ENCODE data around the gene RAB6A.
A peak's percentile ranks its signal among the peaks of the same experiment; 100 is the strongest.
"Not testable (repeated sequence)": the region's sequence is repeated elsewhere in the genome, so short reads cannot be mapped to it uniquely, and the experiment has no call there.

RAB6A gene

GRCh38 chr11:73716153-73717056 lies 44.5 kb downstream of the RAB6A start:
- no peak for DNase-seq

DNA sequence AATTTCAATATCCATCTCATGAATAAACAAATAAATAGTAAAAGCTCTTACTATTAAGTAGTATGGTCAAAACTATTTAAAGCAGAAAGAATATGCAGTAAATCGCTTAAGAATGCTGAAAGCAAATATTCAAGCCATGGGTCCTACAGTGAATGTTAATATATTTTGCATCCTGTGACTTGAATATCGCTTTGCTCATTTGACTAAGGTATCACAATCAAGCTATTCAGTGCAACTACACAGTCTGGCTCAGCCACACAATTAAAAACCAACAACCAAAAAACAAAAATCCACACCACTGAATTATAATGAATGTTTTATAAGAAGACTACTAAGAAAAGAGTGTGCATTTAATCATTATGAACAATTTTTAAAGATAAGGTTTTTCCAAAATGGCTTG lies 45.3 kb downstream of the RAB6A start:
- no peak for DNase-seq

- DNase-seq, result no peak
Measured at GRCh38 chr11:73710964-73711363, 49.9 kb downstream of the RAB6A start.

- no peak for DNase-seq
Measured at GRCh38 chr11:73705053-73705452, 55.8 kb downstream of the RAB6A start.

- DNase-seq, result no peak
Measured at GRCh38 chr11:73693899-73694525, 66.9 kb downstream of the RAB6A start.

DNA sequence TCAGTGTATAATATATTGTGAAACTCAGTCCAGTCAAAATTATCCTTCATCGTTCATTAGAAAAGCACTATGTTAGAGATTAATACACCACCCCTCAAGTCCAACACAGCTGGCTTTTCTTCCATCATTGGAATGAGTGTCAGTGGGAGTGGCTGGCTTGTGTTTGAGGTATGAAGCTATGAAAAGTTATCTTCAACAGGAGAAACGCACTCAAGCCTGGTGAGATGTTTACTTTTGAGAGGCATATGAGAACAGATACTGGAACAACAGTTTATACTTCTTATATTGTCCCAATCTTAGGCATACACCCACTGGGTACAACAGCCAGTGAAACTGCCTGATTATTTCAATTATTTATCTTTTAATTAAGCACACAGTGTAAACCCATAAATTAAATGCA lies 80.2 kb downstream of the RAB6A start:
- no peak for DNase-seq

GRCh38 chr11:73676552-73676951 lies 84.3 kb downstream of the RAB6A start:
- DNase-seq, result not testable (repeated sequence)

DNA sequence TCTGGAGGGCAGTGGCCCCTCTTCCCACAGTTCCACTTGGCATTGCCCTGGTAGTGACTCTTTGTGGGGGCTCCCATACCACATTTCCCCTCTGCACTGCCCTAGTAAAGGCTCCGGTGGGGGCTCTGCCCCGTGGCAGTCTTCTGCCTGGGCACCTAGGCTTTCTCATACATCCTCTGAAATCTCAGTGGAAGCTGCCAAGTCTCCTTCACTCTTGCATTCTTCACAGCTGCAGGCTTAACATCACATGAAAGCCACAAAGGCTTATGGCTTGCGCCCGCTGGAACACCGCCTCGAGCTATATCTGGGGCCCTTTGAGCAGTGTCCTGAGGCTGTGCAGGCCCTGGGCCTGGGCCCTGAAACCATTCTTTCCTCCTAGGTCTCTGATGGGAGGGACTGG lies 89.2 kb downstream of the RAB6A start:
- no peak for DNase-seq

DNA sequence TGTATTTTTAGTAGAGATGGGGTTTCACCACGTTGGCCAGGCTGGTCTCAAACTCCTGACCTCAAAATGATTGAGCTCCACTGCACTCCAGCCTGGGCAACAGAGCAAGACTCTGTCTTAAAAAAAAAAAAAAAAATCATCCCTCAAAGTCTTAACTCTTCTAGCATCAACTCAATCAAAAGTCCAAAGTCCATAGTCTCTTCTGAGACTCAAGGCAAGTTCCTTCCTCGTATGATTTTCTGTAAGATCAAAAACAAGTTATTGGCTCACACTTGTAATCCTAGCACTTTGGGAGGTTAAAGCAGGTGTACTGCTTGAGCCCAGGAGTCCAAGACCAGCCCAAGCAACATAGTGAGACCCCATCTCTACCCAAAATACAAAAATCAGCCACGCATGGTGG lies 90.1 kb downstream of the RAB6A start:
- DNase-seq, result no peak

DNA sequence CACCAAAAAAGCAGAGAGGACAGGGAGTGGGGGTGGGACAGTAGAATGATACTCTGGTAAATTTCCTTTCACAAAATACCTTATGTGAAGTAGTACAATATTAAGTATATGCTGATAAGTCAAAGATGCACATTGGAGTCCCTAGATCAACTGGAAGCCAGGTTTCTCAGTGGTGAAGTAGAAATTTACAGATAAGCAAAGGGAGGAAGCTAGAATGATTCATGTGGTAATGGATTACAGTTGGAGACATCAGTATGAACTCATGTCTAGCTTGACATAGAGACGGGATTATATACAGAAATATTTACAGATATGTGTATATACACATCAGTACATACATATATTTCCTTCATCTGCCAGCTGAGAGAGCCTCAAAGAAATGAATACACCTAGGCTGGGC lies 93.0 kb downstream of the RAB6A start:
- no peak for DNase-seq

GRCh38 chr11:73664877-73665276 lies 96.0 kb downstream of the RAB6A start:
- no peak for DNase-seq

- DNase-seq, result no peak
Measured at GRCh38 chr11:73663604-73664495, 97.0 kb downstream of the RAB6A start.

GRCh38 chr11:73662445-73663157 lies 98.3 kb downstream of the RAB6A start:
- DNase-seq, result no peak

DNA sequence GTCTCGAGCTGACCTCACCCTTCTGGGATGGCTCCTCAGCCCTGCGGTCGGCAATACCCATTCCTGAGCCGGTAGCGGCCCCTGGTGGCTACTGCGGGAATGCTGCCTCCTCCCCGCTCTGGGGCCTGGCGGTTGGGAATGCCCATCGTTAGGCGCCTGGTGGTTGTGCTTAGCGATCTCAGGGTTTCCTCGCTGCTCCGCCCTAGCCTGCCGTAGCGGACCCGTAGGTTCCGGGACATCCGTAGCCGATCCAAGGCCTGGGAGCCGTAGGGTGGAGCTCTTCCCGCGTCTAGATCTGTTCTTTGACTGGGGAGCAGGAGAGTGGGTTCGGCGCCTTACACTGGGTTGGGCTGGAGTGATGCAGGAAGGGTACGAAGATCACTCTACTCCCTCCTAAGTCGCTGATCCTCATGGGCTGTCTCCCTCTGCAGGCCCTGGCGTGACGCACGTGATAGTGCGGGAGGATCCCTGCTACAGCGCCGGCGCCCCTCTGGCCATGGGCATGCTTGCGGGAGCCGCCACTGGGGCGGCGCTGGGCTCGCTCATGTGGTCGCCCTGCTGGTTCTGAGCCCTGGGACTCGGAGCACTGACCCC lies 99.7 kb downstream of the RAB6A start:
- peak; percentile 79 to 85 for DNase-seq

GRCh38 chr11:73660497-73661034 lies 100.3 kb downstream of the RAB6A start:
- DNase-seq, result no peak

DNA sequence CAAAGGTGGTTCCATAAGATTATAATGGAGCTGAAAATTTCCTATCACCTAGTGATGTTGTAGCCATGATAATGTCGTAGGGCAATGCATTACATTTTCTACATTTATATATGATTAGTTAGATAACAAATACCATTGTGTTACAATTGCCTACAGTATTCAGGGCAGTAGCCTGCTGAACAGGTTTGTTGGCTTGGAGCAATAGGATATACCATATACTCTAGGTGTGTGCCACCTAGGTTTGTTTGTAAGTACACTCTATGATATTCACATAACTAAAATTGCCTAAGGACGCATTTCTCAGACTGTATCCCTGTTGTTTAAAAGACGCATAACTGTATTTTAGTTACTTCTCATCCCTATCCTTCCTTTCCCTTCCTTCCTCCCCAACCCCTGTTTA lies 100.9 kb downstream of the RAB6A start:
- DNase-seq, result no peak

- DNase-seq, result no peak
Measured at GRCh38 chr11:73656985-73657384, 103.9 kb downstream of the RAB6A start.

GRCh38 chr11:73655686-73656085 lies 105.2 kb downstream of the RAB6A start:
- DNase-seq, result no peak

DNA sequence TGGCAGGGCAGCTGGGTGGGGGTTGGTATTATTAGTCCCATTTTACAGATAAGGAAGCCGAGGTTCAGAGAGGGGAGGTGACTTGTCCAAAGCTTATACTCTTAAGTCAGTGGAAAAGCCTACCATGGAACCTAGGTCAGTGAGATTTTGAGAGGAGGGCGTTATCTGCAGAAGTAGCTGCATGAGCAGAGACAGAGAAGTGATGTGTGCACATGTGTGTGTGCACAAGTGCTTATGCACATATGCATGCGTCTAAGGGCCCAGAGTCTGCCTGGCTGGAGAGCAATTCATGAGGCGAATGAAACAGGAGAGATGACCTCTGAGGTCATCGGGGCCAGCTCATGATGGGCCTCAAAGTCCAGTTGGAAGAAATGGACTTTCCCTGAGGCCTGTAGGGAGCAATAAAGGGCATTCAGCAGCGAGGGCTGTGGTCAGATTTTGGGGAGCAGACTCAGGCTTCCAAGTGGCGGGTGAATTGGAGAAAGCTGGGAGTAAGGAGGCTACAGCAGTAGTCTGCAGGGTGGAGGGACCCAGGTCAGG lies 106.3 kb downstream of the RAB6A start:
- no peak for DNase-seq

DNA sequence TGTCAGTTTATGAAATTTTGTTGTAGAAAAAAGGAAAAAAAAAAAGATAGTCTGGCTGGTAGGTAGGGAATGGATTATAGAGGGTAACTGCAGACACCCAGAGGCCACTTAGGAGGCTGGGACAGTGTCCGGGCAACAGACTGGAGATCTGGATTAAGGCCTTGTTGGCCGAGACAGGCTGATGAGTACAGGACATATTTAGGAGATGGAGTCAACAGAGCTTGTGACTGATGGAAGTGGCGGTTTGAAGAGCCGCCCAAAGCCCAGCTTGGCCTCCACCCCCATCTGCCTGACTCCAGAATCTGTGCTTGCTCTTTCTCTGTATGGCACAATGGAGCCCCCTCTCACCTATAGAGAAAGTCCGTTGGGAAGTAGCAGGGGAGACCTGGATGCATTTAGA lies 106.9 kb downstream of the RAB6A start:
- no peak for DNase-seq

DNA sequence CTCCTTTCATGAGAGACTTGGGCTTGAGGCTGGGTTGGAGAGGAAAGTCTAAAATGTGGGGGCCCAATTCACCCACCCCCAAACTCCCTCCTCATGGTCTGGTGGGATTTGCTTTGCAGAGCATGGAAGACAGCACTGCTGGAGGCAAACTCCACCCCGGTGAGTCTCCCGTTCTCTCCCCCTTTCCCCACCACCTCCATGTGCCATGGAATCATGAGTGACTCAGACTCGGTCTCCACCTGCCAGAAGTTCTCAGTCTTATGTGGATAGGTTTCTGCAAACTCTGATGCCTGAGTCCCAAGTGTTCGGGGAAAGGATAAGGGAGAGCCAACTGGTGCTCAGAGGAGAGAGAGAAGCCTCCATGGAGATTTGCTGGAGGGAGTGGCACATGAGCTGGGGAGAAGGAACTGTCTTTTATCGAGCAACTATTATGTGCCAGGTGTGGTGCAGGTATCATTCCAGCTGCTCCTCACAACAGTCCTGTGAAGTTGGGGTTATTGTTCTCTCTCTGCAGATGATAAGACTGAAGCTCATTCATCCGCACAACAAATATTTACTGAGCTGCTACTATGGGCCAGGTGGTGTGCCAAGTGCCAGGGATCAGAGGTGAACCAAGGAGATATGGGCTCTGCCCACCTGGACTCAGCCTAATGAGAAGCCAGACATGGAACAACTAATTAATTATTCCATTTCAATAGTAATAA lies 107.9 kb downstream of the RAB6A start:
- DNase-seq, result no peak

All from hippocampal formation (tissue), 2 donors.